ENCODE measurements around the gene PFKFB2.

Gene PFKFB2

DNA sequence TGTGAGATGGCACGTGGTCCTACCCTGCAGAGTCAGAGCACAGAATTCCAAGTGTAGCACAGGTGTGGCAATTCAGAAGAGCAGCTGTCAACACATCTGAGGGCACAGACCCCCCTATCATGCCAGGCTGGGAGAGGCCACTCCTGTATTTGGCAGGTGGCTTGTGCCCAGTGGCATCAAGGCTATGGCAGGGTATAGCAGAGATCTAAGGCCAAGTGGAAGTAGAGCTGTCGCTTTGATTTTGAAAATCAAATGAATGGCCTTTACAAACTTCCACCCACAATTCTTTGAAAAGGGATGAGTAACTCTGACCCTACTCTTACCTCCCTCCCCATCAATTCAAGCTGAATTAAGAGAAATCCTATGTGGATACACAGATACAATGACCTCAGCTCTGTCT is 33.9 kb upstream of the PFKFB2 start:
- Mint-ChIP-seq H3K4me3 (no peak overlapping the region), H3K27me3 (peaks cover 48% of the 10 kb centered on the region), H3K4me1 (no peaks in the 10 kb centered on the region), H3K27ac (no peak overlapping the region), H3K36me3 (no peaks in the 10 kb centered on the region), H3K9me3 (no peaks in the 10 kb centered on the region)
- no peak for ATAC-seq

DNA sequence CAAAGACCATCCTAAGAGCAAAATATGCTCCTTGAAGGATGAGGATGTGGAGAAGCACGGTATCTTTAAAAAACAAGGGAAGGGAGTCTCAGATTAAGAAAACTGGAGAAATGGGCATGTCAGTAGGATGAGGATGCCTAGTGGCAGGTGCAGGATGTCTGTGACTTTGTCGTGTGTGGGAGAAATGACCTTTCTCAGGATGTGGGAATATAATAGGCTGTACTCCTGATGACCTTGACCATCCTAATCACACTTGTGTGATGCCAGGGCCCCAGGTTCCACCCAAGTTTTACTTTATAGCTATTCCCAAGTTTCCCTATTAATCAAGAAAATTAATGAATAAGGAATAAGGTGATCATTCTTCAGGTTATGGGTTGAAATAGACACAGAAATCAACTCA is 33.4 kb upstream of the PFKFB2 start:
- no peak for ATAC-seq
- Mint-ChIP-seq H3K27ac (no peak overlapping the region), H3K4me1 (no peaks in the 10 kb centered on the region), H3K27me3 (peaks cover 48% of the 10 kb centered on the region), H3K4me3 (no peak overlapping the region), H3K36me3 (no peaks in the 10 kb centered on the region), H3K9me3 (no peaks in the 10 kb centered on the region)

DNA sequence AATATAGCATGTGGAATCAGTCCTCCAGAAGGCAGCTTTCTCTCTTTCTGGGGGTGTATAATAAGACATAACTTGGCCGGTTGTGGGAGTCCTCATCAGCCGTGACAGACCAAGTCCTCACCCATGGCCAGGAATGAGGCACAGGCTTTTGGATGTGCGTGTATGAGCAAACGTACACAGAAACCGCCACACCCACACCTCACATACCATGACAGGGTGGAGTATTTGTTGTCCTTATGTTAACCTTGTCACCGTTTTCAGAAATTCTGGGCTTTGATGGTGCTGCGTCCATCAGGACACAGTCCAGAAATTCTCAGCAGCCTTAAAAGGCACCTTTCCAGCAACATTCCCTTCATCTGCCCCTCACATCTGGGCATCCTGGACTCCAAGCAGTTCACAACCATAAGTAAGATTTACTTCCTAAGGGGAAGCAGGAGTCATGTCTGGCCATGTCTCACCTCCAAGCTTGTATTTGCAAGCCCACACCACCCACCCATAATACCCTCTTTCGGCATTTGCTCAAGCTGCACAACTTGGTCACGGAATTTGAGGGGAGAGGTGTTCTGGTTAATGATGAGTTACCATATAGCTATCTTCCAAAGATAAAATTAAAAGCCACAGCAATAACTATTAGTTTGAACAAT is 32.9 kb upstream of the PFKFB2 start:
- no peaks in the 10 kb centered on the region for H3K9me3 Mint-ChIP-seq
- H3K27me3 Mint-ChIP-seq: peaks cover 48% of the 10 kb centered on the region
- H3K27ac Mint-ChIP-seq: no peak overlapping the region
- no peak overlapping the region for H3K4me3 Mint-ChIP-seq
- ATAC-seq: no peak
- no peaks in the 10 kb centered on the region for H3K4me1 Mint-ChIP-seq
- H3K36me3 Mint-ChIP-seq: no peaks in the 10 kb centered on the region

DNA sequence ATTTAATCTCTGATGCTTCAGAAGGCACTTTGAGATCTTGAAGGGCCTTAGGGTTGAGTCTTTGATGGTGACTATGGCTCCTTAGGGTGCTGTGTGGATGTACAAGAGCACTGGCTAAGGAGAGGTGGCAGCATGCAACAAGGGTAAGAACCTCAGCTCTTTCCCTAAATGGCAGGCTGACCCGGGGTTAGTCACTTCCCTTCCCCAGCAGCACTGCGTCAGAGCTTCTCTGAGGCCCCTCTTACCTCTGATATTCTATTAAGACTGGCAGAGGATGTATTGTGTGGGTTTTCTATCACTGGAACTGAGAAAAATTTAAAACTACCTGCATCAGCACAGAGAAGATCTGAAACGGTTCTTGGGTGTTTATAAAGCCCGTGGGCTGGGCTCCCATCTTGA is 32.4 kb upstream of the PFKFB2 start:
- ATAC-seq: no peak
- Mint-ChIP-seq H3K9me3 (no peaks in the 10 kb centered on the region), H3K4me1 (no peaks in the 10 kb centered on the region), H3K27me3 (peaks cover 52% of the 10 kb centered on the region), H3K27ac (no peak overlapping the region), H3K36me3 (no peaks in the 10 kb centered on the region), H3K4me3 (no peak overlapping the region)

DNA sequence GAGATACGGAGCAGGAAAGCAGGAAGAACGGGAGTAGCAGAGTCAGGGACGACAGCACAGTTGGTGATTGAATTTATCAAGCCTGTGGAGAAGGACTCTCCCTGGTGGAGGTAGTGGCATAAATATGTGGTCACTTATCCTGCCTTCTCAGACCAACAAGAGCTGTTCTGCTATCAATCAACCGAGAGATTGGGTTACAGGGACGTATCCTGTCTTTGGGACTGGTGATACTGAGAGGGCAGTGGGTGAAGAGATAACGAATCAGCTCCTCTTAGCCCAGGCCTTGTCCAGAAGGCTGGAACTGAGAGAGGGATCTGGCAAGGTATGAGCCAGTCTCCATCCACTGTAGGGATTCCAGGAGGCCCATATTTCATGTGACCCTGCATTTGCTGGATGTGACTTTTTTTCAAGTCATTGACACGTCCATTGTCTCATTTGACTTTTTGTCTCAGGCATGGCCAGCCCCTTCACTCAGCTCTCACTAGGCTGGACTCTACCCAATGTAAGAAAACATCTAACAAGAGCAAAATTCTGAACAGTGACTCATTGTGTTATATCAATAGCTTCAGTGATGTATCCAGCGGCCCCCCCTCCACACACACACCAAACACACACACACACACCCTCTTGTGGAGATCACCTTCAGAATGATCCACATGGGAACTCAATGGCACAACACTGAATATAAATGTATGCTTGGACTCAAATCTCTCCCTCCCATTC is 31.8 kb upstream of the PFKFB2 start:
- no peak overlapping the region for H3K4me3 Mint-ChIP-seq
- no peaks in the 10 kb centered on the region for H3K36me3 Mint-ChIP-seq
- no peak for ATAC-seq
- H3K9me3 Mint-ChIP-seq: no peaks in the 10 kb centered on the region
- H3K4me1 Mint-ChIP-seq: no peaks in the 10 kb centered on the region
- no peak overlapping the region for H3K27ac Mint-ChIP-seq
- H3K27me3 Mint-ChIP-seq: peaks cover 56% of the 10 kb centered on the region

DNA sequence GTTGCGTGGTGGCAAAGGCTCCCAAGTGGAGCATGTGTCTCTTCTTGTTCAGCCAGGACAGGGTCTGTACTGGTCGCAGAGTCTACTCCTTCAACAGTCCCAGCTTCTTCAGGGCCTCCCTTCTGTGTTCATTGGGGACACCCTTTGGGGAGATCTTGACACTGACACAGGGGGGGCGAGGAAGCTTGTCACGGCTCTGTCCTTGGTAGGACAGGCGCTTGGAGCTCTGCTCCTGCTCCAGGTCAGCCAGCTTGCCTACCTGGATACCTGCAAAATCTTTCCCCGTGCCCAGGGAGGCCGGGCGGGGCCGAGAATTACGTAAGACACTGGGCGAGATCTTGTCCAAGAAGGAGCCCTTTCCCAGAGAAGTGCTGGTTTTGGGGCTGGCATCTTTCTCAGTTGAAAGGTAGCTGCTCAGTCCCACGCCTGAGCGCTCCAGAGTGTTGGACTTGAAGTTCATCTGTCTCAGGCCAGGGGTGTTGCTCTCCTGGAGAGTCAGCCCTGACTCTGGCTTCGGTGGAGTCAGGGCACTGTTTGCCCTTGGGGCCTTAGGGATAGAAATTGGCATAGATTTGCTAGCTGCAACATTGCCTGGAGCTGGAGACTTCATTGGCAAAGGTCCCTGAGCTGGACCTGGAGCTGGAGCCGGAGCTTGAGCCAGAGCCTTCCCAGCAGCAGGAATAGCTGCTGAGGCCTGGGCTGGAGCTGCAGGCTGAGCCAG is 31.0 kb upstream of the PFKFB2 start:
- Mint-ChIP-seq H3K9me3 (no peaks in the 10 kb centered on the region), H3K4me3 (no peak overlapping the region), H3K4me1 (no peaks in the 10 kb centered on the region), H3K27me3 (peaks cover 64% of the 10 kb centered on the region), H3K36me3 (no peaks in the 10 kb centered on the region), H3K27ac (no peak overlapping the region)
- no peak for ATAC-seq

DNA sequence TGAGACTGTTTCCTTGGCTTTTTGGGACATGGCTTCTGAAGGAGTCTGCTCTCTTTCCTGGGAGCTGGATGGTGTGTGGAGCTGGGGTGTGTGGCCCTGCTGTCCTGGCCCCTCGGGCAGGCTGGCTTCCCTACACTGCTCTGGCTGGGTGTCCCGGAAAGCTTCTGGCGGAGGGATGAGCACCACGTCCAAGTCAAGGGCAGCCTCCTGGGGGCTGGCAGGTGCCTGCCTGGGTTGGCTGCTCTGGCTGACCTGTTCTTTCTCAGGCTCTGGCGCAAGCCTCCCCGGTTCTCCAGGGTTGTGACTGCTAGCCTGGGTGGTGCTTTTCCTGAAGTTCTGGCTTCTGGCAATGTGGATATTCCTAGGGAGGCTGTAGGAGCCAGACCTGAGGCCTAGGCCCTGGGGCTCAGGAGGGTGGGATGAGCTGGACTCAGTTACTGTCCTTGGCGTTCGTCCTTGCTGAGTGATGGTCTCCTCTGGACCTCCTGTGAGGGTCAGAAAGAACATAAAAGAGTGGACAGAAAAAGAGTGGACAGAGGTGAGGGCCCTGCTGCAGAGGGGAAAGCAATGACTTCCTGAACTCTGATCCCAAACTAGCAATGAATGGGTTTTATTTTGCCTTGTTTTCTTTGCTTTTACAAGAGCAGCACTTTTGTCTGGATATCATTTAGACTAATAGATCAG is 29.9 kb upstream of the PFKFB2 start:
- ATAC-seq: no peak

DNA sequence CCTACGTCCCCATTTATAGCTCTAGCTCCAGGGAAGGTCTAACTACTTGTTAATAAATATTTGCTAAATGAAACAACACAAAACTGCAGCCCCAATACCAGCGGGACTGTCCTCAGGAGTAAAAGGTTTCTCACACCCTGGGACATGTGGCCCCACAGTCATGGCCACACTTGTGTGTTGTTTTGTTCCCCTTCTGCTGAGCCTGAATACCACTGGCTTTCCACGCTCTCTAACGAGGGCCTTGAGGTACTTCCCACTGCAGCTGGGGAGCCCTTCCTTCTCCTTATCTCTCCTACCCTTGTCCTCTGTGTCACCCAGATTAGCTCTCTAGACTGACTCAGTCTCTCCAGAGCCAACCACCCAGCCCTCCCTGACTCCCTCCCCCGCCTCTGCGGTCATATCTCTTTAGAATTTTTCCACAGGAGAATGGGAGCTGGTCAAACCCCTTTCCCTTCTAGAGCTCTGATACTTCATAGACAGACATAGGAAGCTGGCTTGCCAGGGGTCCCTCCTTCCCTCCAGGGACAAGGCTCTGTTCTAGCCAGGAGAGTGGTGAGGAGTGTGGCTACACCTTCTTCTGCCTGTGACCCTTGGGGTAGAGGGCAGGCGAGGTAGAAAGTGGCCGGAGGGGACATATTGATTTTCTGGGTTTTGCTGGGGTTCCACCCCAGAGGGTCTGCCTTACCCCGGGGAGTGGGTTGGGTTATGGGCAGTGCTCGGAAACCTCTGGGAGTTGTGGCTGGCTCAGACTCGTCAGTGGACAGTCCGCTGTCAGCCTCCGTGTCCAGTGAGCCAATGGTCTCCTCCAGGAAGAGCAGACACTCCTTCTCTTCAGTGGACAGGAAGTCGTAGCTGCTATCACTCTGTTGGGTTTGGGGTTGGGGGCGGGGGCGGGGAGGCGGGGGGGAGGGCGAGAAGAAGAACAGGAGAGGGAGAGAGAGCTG is 28.6 kb upstream of the PFKFB2 start:
- peak; percentile 17 for ATAC-seq
- no peaks in the 10 kb centered on the region for H3K9me3 Mint-ChIP-seq
- no peaks in the 10 kb centered on the region for H3K4me1 Mint-ChIP-seq
- H3K27me3 Mint-ChIP-seq: peaks cover 72% of the 10 kb centered on the region
- H3K4me3 Mint-ChIP-seq: no peak overlapping the region
- H3K36me3 Mint-ChIP-seq: no peaks in the 10 kb centered on the region
- H3K27ac Mint-ChIP-seq: no peak overlapping the region

More for the DNA sequence above, 29.9 kb upstream of the PFKFB2 start:
- Mint-ChIP-seq H3K36me3 (no peaks in the 10 kb centered on the region), H3K27me3 (peaks cover 72% of the 10 kb centered on the region), H3K4me1 (no peaks in the 10 kb centered on the region), H3K4me3 (no peak overlapping the region), H3K9me3 (no peaks in the 10 kb centered on the region), H3K27ac (no peak overlapping the region)

DNA sequence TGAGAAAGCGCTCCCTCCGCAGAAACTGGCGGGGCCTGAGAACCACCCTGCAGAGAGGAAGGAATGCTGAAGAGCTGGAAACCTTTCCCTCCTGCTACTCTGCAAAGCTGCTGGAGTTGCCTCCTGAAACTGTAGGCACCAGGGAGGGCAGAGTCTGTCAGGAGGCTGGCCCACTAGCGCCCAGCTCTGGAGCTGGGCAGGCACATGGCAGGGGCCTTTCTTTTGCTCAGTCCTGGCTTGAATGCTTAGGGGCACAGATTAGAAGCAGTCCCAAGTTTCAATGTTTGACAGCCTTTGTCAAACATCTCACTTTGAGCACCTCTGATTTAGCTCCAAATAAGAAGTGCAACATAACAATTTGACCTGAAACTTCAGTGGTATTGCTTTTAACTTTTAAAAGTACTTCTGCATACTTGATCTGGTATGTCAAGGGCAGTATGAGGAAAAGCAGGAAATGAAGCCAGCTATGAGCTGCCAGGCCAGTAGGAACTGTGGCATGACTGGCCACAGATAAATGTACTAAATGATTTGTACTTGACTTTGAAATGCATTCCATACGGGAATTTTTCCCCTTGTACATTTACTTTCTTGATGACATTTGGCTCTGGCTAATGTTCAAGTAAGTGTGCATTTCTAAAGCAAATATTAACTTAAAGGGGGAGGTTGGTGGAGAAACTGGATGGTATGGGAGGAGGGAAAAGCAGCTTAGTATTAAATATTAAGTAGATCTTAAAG is 27.8 kb upstream of the PFKFB2 start:
- ATAC-seq: no peak
- Mint-ChIP-seq H3K4me1 (no peaks in the 10 kb centered on the region), H3K36me3 (no peaks in the 10 kb centered on the region), H3K27ac (no peak overlapping the region), H3K4me3 (no peak overlapping the region), H3K9me3 (no peaks in the 10 kb centered on the region), H3K27me3 (peaks cover 78% of the 10 kb centered on the region)

DNA sequence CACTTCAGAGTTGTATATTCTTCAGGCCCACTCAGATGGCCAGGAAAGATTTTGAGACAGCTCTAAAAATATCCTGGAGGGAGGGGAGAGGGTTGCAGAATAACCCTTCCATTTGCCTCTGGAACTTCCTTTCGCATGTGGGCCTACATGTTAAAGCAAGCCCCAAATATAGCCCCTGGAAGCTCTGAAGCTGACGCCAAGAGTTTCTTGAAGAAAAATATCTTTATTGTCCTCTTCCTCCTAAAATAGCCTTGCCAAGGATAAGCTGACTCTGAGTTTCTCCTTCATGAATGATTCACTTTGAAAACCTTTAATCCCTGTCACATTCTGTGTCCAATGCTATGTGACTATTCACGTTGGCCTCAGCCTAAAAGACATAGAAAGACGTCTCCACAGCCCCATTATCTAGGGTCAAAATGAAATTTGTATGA is 27.0 kb upstream of the PFKFB2 start:
- no peak for ATAC-seq
- H3K27me3 Mint-ChIP-seq: peaks cover 80% of the 10 kb centered on the region
- H3K9me3 Mint-ChIP-seq: no peaks in the 10 kb centered on the region
- no peak overlapping the region for H3K27ac Mint-ChIP-seq
- H3K4me1 Mint-ChIP-seq: no peaks in the 10 kb centered on the region
- no peak overlapping the region for H3K4me3 Mint-ChIP-seq
- H3K36me3 Mint-ChIP-seq: no peaks in the 10 kb centered on the region

DNA sequence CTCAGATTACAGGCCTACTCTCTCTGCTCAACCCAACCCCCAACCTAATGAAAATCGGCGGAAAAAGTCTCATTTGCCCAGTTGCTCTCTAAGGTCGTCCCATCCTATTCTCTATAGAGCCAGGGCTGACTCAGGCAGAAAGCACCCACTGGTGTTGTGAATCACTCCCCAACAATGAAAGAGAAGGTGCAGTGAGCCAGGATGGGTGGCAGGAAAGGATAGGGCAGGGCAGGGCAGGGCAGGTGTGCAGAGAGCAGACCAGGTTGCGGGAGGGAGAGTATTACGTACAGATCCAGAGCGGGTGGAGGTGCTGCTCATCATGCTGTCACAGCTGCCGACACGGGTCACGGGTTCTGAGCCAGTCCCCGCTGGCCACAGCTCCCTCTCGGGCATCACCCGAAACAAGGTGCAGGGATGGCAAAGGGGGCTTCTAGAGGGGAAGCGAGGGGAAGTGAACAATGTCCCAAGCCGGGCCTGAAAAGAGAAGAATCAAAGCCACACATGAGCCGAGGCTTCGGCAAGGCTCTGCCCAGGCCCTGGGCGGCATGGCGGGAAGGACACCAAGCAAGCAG is 25.8 kb upstream of the PFKFB2 start:
- H3K9me3 Mint-ChIP-seq: no peaks in the 10 kb centered on the region
- H3K4me3 Mint-ChIP-seq: no peak overlapping the region
- no peak overlapping the region for H3K27ac Mint-ChIP-seq
- ATAC-seq: no peak
- H3K4me1 Mint-ChIP-seq: no peaks in the 10 kb centered on the region
- no peaks in the 10 kb centered on the region for H3K36me3 Mint-ChIP-seq
- peaks cover 80% of the 10 kb centered on the region for H3K27me3 Mint-ChIP-seq

DNA sequence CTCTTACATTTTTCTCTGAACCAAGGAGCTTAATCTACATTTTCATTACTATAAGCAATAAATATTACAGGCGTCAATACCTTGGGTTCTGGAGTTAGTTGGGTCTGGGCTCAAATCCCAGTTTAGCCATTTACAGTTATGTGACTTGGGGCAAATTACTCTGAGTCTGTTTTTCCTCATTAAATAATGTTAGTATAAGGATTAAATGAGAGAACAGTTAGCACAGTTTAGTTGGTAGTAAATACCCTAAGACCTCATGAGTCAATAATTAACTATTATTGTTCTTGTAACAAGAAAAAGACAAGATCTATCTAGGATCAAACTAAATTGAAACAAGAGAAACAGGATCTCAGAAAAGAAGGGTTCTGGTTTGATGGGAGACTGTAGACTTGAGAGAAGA is 25.2 kb upstream of the PFKFB2 start:
- Mint-ChIP-seq H3K4me3 (no peak overlapping the region), H3K27me3 (peaks cover 80% of the 10 kb centered on the region), H3K9me3 (no peaks in the 10 kb centered on the region), H3K36me3 (no peaks in the 10 kb centered on the region), H3K4me1 (no peaks in the 10 kb centered on the region), H3K27ac (no peak overlapping the region)
- ATAC-seq: no peak

DNA sequence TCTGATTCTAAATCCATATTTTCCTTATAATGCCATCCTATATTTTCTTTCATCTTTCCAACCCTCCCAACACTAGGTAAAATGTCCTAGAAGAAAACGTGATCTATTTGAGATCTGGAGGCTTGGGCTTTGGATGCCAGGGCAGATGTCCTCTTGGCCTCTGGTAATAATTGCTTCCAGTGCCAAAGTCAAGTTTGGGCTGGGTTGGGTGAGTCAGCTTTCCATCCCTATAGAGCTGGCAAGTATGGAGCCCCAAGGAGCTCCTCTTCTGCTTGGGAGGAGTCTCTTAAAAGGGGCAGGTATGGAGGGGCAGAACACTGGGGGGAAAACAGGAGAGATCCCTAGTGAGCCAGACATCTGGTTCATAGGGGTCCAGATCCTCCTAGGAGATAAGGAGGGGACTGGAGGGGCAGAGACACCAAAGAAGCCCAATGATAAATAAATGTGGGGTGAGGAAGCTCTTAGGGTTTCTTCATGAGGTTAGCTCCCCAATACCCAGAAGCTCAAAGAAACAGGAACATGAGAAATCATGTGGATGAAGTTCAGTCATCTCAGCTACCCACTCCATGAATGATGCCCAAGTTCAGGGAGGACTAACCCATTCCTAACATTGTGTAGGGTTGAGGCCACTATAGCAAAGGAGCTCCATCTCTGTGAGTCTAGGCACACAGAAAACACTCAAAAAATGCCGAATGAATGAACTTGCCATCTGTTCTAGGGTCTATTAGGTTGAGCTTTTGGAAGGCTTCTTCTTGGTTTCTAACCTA is 24.0 kb upstream of the PFKFB2 start:
- Mint-ChIP-seq H3K27ac (no peak overlapping the region), H3K27me3 (peaks cover 72% of the 10 kb centered on the region), H3K4me3 (no peak overlapping the region), H3K9me3 (no peaks in the 10 kb centered on the region), H3K4me1 (no peaks in the 10 kb centered on the region), H3K36me3 (no peaks in the 10 kb centered on the region)
- no peak for ATAC-seq

All from stimulated activated memory B cell treated with anti-CD40 and anti-IgM and Interleukin-4, amounts not matched to agents 10 μg/mL and 1 μg/mL and 100 μg/mL, for 72 hours (primary cell).